ENCODE measurements around the gene ADGRV1. TPM values are rescaled to one million over a fixed set of nuclear protein-coding genes. Genes with fewer than 3 reads are reported as not detected.

ADGRV1 gene
- total RNA-seq, 1 experiment from 2014 or later = 64.8 TPM

- no peak overlapping the region for H3T11ph ChIP-seq (ENCODE audit: low read length)
- no peaks in the 10 kb centered on the region for H3K9me3 Mint-ChIP-seq
- no peak overlapping the region for H2BK12ac ChIP-seq (ENCODE audit: insufficient read length, low read depth, low read length)
- H3K36me3 Mint-ChIP-seq (ENCODE audit: insufficient read depth in 1 of 3, low read depth in 3 of 3) = peaks cover 4 to 13% (median 5%) of the 10 kb centered on the region in 3 experiments; a peak in 4 of 7 replicates
- peaks cover 5% of the 10 kb centered on the region; the same call in 1 of the 2 replicates for H3K4me1 ChIP-seq (ENCODE audit: insufficient read depth, low read length)
- H3K4me1 Mint-ChIP-seq = peaks cover 6 to 8% of the 10 kb centered on the region in 2 experiments; a peak in 3 of 4 replicates
- no peak for DNase-seq
- no peaks in the 10 kb centered on the region for H3K27me3 Mint-ChIP-seq (ENCODE audit: low read depth)
- H3K14ac ChIP-seq (ENCODE audit: insufficient read depth, low read length) = no peak overlapping the region
- no peak overlapping the region for H2AFZ ChIP-seq (ENCODE audit: low read length)
- no peak overlapping the region for H2BK15ac ChIP-seq (ENCODE audit: low read depth, low read length)
- no peak overlapping the region for H3K23ac ChIP-seq (ENCODE audit: insufficient read length, low read depth, low read length)
- no peaks in the 10 kb centered on the region for H3K9me3 ChIP-seq (ENCODE audit: control insufficient read depth, low read depth, low read length)
- H3K18ac ChIP-seq (ENCODE audit: insufficient read length, low read depth, low read length) = no peak overlapping the region
- H2BK20ac ChIP-seq (ENCODE audit: low read depth, low read length, poor library complexity, severe bottlenecking) = no peak overlapping the region
- no peaks in the 10 kb centered on the region for H3K23me2 ChIP-seq (ENCODE audit: insufficient read length, low read depth, low read length, poor library complexity, severe bottlenecking)
- no peak overlapping the region for H2BK5ac ChIP-seq (ENCODE audit: insufficient read length, low read length)
- no peak overlapping the region for H4K91ac ChIP-seq (ENCODE audit: insufficient read length, low read depth, low read length)
- WGBS (ENCODE audit: extremely low coverage, insufficient read length, low lambda C conversion rate) = no CpG with 5 or more reads among the region's 1 CpG
- H3K27me3 ChIP-seq (ENCODE audit: insufficient read depth, low read length) = no peaks in the 10 kb centered on the region
- no peak for TF ChIP-seq CTCF (conservative IDR thresholded peaks at IDR 0.05)
- H3K27ac Mint-ChIP-seq = peak overlapping the region in 1 of 3 experiments; percentile 19; a peak in 1 of 7 replicates
- H3K27ac ChIP-seq (ENCODE audit: insufficient read length, low read depth, low read length) = no peak overlapping the region
- H4K8ac ChIP-seq (replicated peaks; ENCODE audit: insufficient read length, low read depth, low read length) = no peak overlapping the region
- no peaks in the 10 kb centered on the region for H4K20me1 ChIP-seq (ENCODE audit: control insufficient read depth, insufficient read depth, insufficient read length)
- no peaks in the 10 kb centered on the region for H3K79me2 ChIP-seq (ENCODE audit: insufficient read depth, low read length)
- H3K56ac ChIP-seq (ENCODE audit: insufficient read length, low read depth, low read length) = no peak overlapping the region
- no peaks in the 10 kb centered on the region for H3K79me1 ChIP-seq (ENCODE audit: insufficient read depth, low read depth, low read length, poor library complexity, severe bottlenecking)
- no peak overlapping the region for H2AK5ac ChIP-seq (ENCODE audit: insufficient read length, low read length)
- no peak overlapping the region for H3K9ac ChIP-seq (ENCODE audit: extremely low read depth, insufficient read length, low read length)
- H2BK120ac ChIP-seq (ENCODE audit: low read depth, low read length, poor library complexity, severe bottlenecking) = no peak overlapping the region
- no peak overlapping the region for H3K4me2 ChIP-seq (ENCODE audit: insufficient read depth, insufficient read length, low read length)
- H4K5ac ChIP-seq (ENCODE audit: insufficient read length, low read depth, low read length) = no peak overlapping the region
- no peak overlapping the region for H3K4ac ChIP-seq (ENCODE audit: low read depth, low read length)
- no peak overlapping the region for H3K4me3 Mint-ChIP-seq
Measured at GRCh38 chr5:91159647-91160046, 601.0 kb downstream of the ADGRV1 start.

Data from H9 (cell line).